ENCODE results near the gene LGR5. TPM values are rescaled to one million over a fixed set of nuclear protein-coding genes. Genes with fewer than 3 reads are reported as not detected.

The LGR5 gene
- total and polyA plus RNA-seq, 2 of the 8 experiments (the other 6 are each of a cell fraction or from before 2014, with no cell fraction given): 0.08 to 0.19 TPM

DNA sequence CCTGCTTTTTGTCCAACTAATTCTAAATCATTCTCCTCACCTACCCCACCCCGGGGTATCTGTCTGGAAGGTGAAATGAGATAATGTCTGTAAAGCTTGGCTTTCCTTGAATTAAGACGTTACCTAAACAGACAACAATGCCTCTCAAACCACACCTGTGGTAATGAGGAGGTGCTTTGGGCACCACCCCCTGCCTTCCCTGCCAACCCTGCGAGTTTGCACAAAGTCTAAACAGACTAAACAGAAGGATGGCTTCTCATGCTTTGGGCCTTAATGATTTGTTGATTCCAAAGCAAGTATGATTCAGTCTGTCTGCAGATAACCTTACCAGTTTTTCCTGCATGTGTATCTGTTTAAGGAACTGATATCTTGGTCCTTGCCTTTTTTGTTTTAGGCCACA lies 141.6 kb downstream of the LGR5 start:
- Histone ChIP-seq H4K20me1 (replicated peaks in 1 of 2; ENCODE audit: control insufficient read depth in 1 of 2, insufficient read depth in 2 of 2, low read length in 2 of 2) (no peaks in the 10 kb centered on the region), H3K79me2 (ENCODE audit: control insufficient read depth in 1 of 2, insufficient read depth in 2 of 2, low read length in 2 of 2) (no peaks in the 10 kb centered on the region), H2BK5ac (ENCODE audit: low read depth, low read length) (no peak overlapping the region), H2BK12ac (ENCODE audit: low read depth, low read length) (no peak overlapping the region), H3K4me1 (replicated peaks in 1 of 4; ENCODE audit: control insufficient read depth in 3 of 4, insufficient read depth in 4 of 4, low read length in 3 of 4) (no peaks in the 10 kb centered on the region), H2AFZ (ENCODE audit: low read length) (0 out of 2 replicates have a peak overlapping the region, but pooled peaks have one; percentile 32), H4K5ac (ENCODE audit: insufficient read length, low read depth, low read length) (no peak overlapping the region), H2BK15ac (ENCODE audit: low read length) (no peak overlapping the region), H4K91ac (replicated peaks; ENCODE audit: insufficient read length, low read length) (no peak overlapping the region), H3K23ac (ENCODE audit: insufficient read length) (no peak overlapping the region), H3K79me1 (ENCODE audit: low read depth, low read length) (no peaks in the 10 kb centered on the region), H3K4me2 (ENCODE audit: insufficient read depth in 1 of 2, low read depth in 2 of 2, low read length in 2 of 2) (no peak overlapping the region), H2BK20ac (ENCODE audit: low read length) (no peak overlapping the region), H3K9ac (replicated peaks in 1 of 4; ENCODE audit: extremely low read depth in 1 of 4, low read depth in 3 of 4, low read length in 3 of 4) (no peak overlapping the region), H3K4me3 (ENCODE audit: extremely low read depth in 1 of 4, insufficient read depth in 2 of 4, low read depth in 3 of 4, low read length in 4 of 4) (no peak overlapping the region), H3K14ac (ENCODE audit: insufficient read length) (no peak overlapping the region), H3K9me3 (ENCODE audit: insufficient read depth in 2 of 2, low read depth in 1 of 2, low read length in 1 of 2) (no peaks in the 10 kb centered on the region), H3K23me2 (ENCODE audit: low read depth, low read length) (no peaks in the 10 kb centered on the region), H3K18ac (ENCODE audit: extremely low read depth, low read length) (no peak overlapping the region), H3K36me3 (ENCODE audit: control insufficient read depth in 2 of 4, insufficient read depth in 4 of 4, low read length in 3 of 4) (no peaks in the 10 kb centered on the region), H3K56ac (replicated peaks; ENCODE audit: insufficient read length, low read depth, low read length) (no peak overlapping the region), H3K27me3 (replicated peaks in 1 of 4; ENCODE audit: control insufficient read depth in 3 of 4, extremely low read depth in 1 of 4, insufficient read depth in 3 of 4, low read length in 3 of 4) (no peaks in the 10 kb centered on the region), H2BK120ac (replicated peaks; ENCODE audit: low read depth, low read length) (no peak overlapping the region), H3K4ac (replicated peaks; ENCODE audit: insufficient read length, low read depth, low read length) (no peak overlapping the region), H3K27ac (ENCODE audit: low read depth, low read length) (no peak overlapping the region), H4K8ac (ENCODE audit: extremely low read depth, insufficient read depth, low read length) (no peak overlapping the region), H2AK5ac (ENCODE audit: low read depth, low read length) (no peak overlapping the region)
- ChIA-PET POLR2A (ENCODE audit: partially characterized antibody) (interaction anchor here (0.7 kb wide), 1 partner anchor 413 kb away, joined by 3 read pairs; no protein-coding TSS in a partner anchor), CTCF (ENCODE audit: partially characterized antibody) (no interaction called here)
- no peak for TF ChIP-seq POU5F1 (IDR thresholded peaks at IDR 0.05; ENCODE audit: low read depth, low read length)
- no peak for TF ChIP-seq SRF (IDR thresholded peaks at IDR 0.05; ENCODE audit: low read depth, low read length)
- TF ChIP-seq, protein P1, sequence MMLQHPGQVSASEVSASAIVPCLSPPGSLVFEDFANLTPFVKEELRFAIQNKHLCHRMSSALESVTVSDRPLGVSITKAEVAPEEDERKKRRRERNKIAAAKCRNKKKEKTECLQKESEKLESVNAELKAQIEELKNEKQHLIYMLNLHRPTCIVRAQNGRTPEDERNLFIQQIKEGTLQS (IDR thresholded peaks at IDR 0.05; ENCODE audit: insufficient read depth, low read depth, low read length): no peak
- TF ChIP-seq ZNF274 (IDR thresholded peaks at IDR 0.05; ENCODE audit: borderline replicate concordance, extremely low read depth, low read length): no peak
- TF ChIP-seq EP300 (IDR thresholded peaks at IDR 0.05; ENCODE audit: borderline replicate concordance in 1 of 2, low read depth in 2 of 2, low read length in 2 of 2): no peak
- no peak for FAIRE-seq
- WGBS, 2 experiments (ENCODE audit: extremely low coverage in 1 of 2, insufficient coverage in 1 of 2, insufficient read length in 1 of 2, insufficient replicate concordance in 2 of 2, low coverage in 1 of 2, low lambda C conversion rate in 2 of 2, missing lambda C conversion rate in 1 of 2): 88% methylated on average over 3 of the region's 3 CpGs; no CpG with 5 or more reads in 1 of the 2 experiments
- DNase-seq (ENCODE audit: low read depth in 1 of 2, low spot score in 2 of 2): no peak
